PC-3 (cell line): Measurements from ENCODE around the gene AGBL1. TPM values are rescaled to one million over a fixed set of nuclear protein-coding genes. Genes with fewer than 3 reads are reported as not detected.

Source experiments
- ATAC-seq: fragments of 200-7000 bp; cut with Tn5 transposase; 2 replicates; pipeline ENCODE4 v1.9.1; 2020; ENCODE audit warnings: mild to moderate bottlenecking, moderate library complexity
- BruUV-seq: library from RNA; stranded (reverse); fragments of 400-500 nt; replicated peaks from 2 replicates; lab custom pipeline; 2021; lab: Mats Ljungman, UMichigan
- CTCF ChIA-PET: fragments of 300-600 bp; sonication (Branson Sonifier 250); formaldehyde crosslinking; loops from one replicate; lab custom pipeline; 2022; ENCODE audit warnings: antibody characterized with exemption; lab: Charles Lee
- POLR2A ChIA-PET: fragments of 300-600 bp; sonication (Branson Sonifier 250); formaldehyde crosslinking; loops from one replicate; lab custom pipeline; 2022; ENCODE audit warnings: antibody characterized with exemption; ENCODE audit not compliant: unreplicated experiment; lab: Charles Lee
- DNase-seq: peaks from one replicate; pipeline ENCODE4 v3.0.0-alpha.2; 2015
- H2AFZ ChIP-seq: fragments of 300-600 bp; sonication (generic); 2 replicates; pipeline ENCODE4 v1.6.0; 2016; ENCODE audit warnings: antibody characterized with exemption, low read length
- H3F3A ChIP-seq: fragments of 300-600 bp; sonication (generic); one replicate; pipeline ENCODE4 v1.6.0; 2017; ENCODE audit warnings: antibody characterized with exemption, low read length, control low read depth, mild to moderate bottlenecking; ENCODE audit not compliant: unreplicated experiment
- H3K27ac ChIP-seq: fragments of 300-600 bp; sonication (generic); 2 replicates; pipeline ENCODE4 v1.5.1; 2016; ENCODE audit warnings: mild to moderate bottlenecking, low read length
- H3K27me3 ChIP-seq: fragments of 300-600 bp; sonication (generic); 2 replicates; pipeline ENCODE4 v1.6.1; 2016; ENCODE audit warnings: low read length, mixed read lengths
- H3K36me3 ChIP-seq: fragments of 300-600 bp; sonication (generic); 2 replicates; pipeline ENCODE4 v1.6.1; 2016; ENCODE audit warnings: low read depth, mixed run types, low read length, mixed read lengths
- H3K4me1 ChIP-seq: fragments of 300-600 bp; sonication (generic); 2 replicates; pipeline ENCODE4 v1.5.1; 2016; ENCODE audit warnings: low read length; ENCODE audit not compliant: insufficient read depth
- H3K4me2 ChIP-seq: fragments of 300-600 bp; sonication (generic); 2 replicates; pipeline ENCODE4 v1.6.0; 2016; ENCODE audit warnings: low read length
- H3K4me3 ChIP-seq: fragments of 300-600 bp; sonication (generic); 2 replicates; pipeline ENCODE4 v1.5.1; 2016; ENCODE audit warnings: mild to moderate bottlenecking, low read length, mixed read lengths
- H3K79me2 ChIP-seq: fragments of 300-600 bp; sonication (generic); 2 replicates; pipeline ENCODE4 v1.6.1; 2017; ENCODE audit warnings: low read length, mixed read lengths
- H3K9ac ChIP-seq: fragments of 300-600 bp; sonication (generic); 2 replicates; pipeline ENCODE4 v1.6.0; 2016; ENCODE audit warnings: mild to moderate bottlenecking, low read length
- H3K9me2 ChIP-seq: fragments of 300-600 bp; sonication (generic); replicated peaks from 2 replicates; pipeline ENCODE4 v1.6.1; 2016; ENCODE audit warnings: mixed run types, low read length, mixed read lengths
- H3K9me3 ChIP-seq: fragments of 300-600 bp; sonication (generic); 2 replicates; pipeline ENCODE4 v1.6.1; 2016; ENCODE audit warnings: low read length, mixed read lengths
- H4K20me1 ChIP-seq: fragments of 300-600 bp; sonication (generic); 2 replicates; pipeline ENCODE4 v1.6.1; 2016; ENCODE audit warnings: low read length, mixed read lengths
- CTCF ChIP-seq: fragments of 300-600 bp; sonication (generic); conservative IDR thresholded peaks from 2 replicates; pipeline ENCODE4 v1.5.1; 2017; ENCODE audit warnings: antibody characterized with exemption, low read depth, mild to moderate bottlenecking, low read length
- EZH2 ChIP-seq: fragments of 300-600 bp; sonication (generic); IDR thresholded peaks from one replicate; pipeline ENCODE4 v1.6.1; 2017; ENCODE audit warnings: antibody characterized with exemption, mild to moderate bottlenecking, low read length; ENCODE audit not compliant: unreplicated experiment
- EZH2phosphoT487 ChIP-seq: fragments of 300-600 bp; sonication (generic); IDR thresholded peaks from 2 replicates; pipeline ENCODE4 v1.6.1; 2018; ENCODE audit warnings: mild to moderate bottlenecking, antibody characterized with exemption, low read length, borderline replicate concordance
- intact Hi-C: fragments of 100-400 bp; cut with micrococcal nuclease; formaldehyde crosslinking; loops from 2 replicates; pipeline ENCODE4 v1.9.0; 2023
- total RNA-seq: library from RNA; depleted of rRNA; stranded (reverse); fragments of >200 nt; gene quantifications from 2 replicates; pipeline ENCODE4 v1.2.3, GENCODE V29; 2014

Gene AGBL1
- total RNA-seq, 1 experiment from 2014 or later: not detected

- TF ChIP-seq CTCF (no peak), EZH2 (no peak), EZH2phosphoT487 (no peak)
- intact Hi-C loops: no loop called here
- CTCF ChIA-PET: no interaction called here
Measured at GRCh38 chr15:86489981-86490380, 410.3 kb downstream of the AGBL1 start.

GRCh38 chr15:86491118-86491517 lies 411.4 kb downstream of the AGBL1 start:
- BruUV-seq: no TSS peak
- no peak overlapping the region for H3K4me2 ChIP-seq
- no peaks in the 10 kb centered on the region for H3K79me2 ChIP-seq
- no peak overlapping the region for H3K4me3 ChIP-seq
- POLR2A ChIA-PET: no interaction called here
- no peak overlapping the region for H3K9ac ChIP-seq
- CTCF ChIA-PET: no interaction called here
- no peak for ATAC-seq
- no peaks in the 10 kb centered on the region for H4K20me1 ChIP-seq
- H3K9me3 ChIP-seq: no peaks in the 10 kb centered on the region
- H3K36me3 ChIP-seq: no peaks in the 10 kb centered on the region
- H3K27me3 ChIP-seq: no peaks in the 10 kb centered on the region
- intact Hi-C loops: no loop called here
- H3K27ac ChIP-seq: no peak overlapping the region
- no peaks in the 10 kb centered on the region for H3F3A ChIP-seq
- no peak for TF ChIP-seq CTCF
- TF ChIP-seq EZH2phosphoT487: no peak
- TF ChIP-seq EZH2: no peak
- DNase-seq: no peak
- no peaks in the 10 kb centered on the region for H3K9me2 ChIP-seq
- H2AFZ ChIP-seq: no peak overlapping the region
- H3K4me1 ChIP-seq: no peaks in the 10 kb centered on the region

More at GRCh38 chr15:86489981-86490380, 410.3 kb downstream of the AGBL1 start:
- no peak overlapping the region for H3K4me2 ChIP-seq
- no peaks in the 10 kb centered on the region for H3K4me1 ChIP-seq
- H3F3A ChIP-seq: no peaks in the 10 kb centered on the region
- ATAC-seq (no peak), DNase-seq (no peak)
- no peaks in the 10 kb centered on the region for H3K9me3 ChIP-seq
- no peak overlapping the region for H3K27ac ChIP-seq
- no peaks in the 10 kb centered on the region for H3K27me3 ChIP-seq
- no peaks in the 10 kb centered on the region for H3K79me2 ChIP-seq
- H2AFZ ChIP-seq: no peak overlapping the region
- H3K9me2 ChIP-seq: no peaks in the 10 kb centered on the region
- BruUV-seq: no TSS peak
- no peaks in the 10 kb centered on the region for H3K36me3 ChIP-seq
- H4K20me1 ChIP-seq: no peaks in the 10 kb centered on the region
- H3K9ac ChIP-seq: no peak overlapping the region
- POLR2A ChIA-PET: no interaction called here
- no peak overlapping the region for H3K4me3 ChIP-seq

- H3K4me2 ChIP-seq: no peak overlapping the region
Measured at GRCh38 chr15:86493884-86494283, 414.2 kb downstream of the AGBL1 start.

More at GRCh38 chr15:86493884-86494283, 414.2 kb downstream of the AGBL1 start:
- H3F3A ChIP-seq: no peaks in the 10 kb centered on the region
- H2AFZ ChIP-seq: no peak overlapping the region
- no TSS peak for BruUV-seq
- intact Hi-C loops: no loop called here
- CTCF ChIA-PET: no interaction called here
- no peak for ATAC-seq
- H3K9me2 ChIP-seq: no peaks in the 10 kb centered on the region
- H3K27ac ChIP-seq: no peak overlapping the region
- H3K9me3 ChIP-seq: no peaks in the 10 kb centered on the region
- no peaks in the 10 kb centered on the region for H3K27me3 ChIP-seq
- no peaks in the 10 kb centered on the region for H3K79me2 ChIP-seq
- H3K4me1 ChIP-seq: no peaks in the 10 kb centered on the region
- POLR2A ChIA-PET: no interaction called here
- no peaks in the 10 kb centered on the region for H3K36me3 ChIP-seq
- H3K9ac ChIP-seq: no peak overlapping the region
- TF ChIP-seq EZH2phosphoT487: no peak
- no peak overlapping the region for H3K4me3 ChIP-seq
- H4K20me1 ChIP-seq: no peaks in the 10 kb centered on the region
- DNase-seq: no peak
